Breast epithelium (tissue), 3 donors: ENCODE data around the gene CHST15.

Experiments
- CTCF ChIP-seq, 3 donors: fragments of 450-650 bp; IDR thresholded peaks; one replicate each; pipeline ENCODE4 v1.5.1; 2016 to 2017; ENCODE audit warnings: antibody characterized with exemption in 3 of 3, mild to moderate bottlenecking in 3 of 3, moderate library complexity in 3 of 3
- POLR2A ChIP-seq: fragments of 450-650 bp; IDR thresholded peaks from one replicate; pipeline ENCODE4 v1.6.1; 2016; ENCODE audit warnings: antibody characterized with exemption, mild to moderate bottlenecking, moderate library complexity
- POLR2AphosphoS5 ChIP-seq, 3 donors: sonication (generic); formaldehyde crosslinking; IDR thresholded peaks; one replicate each; pipeline ENCODE4 v1.6.1; 2017; ENCODE audit warnings: antibody characterized with exemption in 3 of 3

GRCh38 chr10:124036746-124037145 is 56.7 kb downstream of the CHST15 start:
- no peak for TF ChIP-seq CTCF (IDR thresholded peaks at IDR 0.05)
- no peak for TF ChIP-seq POLR2A
- TF ChIP-seq POLR2AphosphoS5 (IDR thresholded peaks at IDR 0.05): no peak
